ENCODE data around the gene WDR6.

The WDR6 gene

DNA sequence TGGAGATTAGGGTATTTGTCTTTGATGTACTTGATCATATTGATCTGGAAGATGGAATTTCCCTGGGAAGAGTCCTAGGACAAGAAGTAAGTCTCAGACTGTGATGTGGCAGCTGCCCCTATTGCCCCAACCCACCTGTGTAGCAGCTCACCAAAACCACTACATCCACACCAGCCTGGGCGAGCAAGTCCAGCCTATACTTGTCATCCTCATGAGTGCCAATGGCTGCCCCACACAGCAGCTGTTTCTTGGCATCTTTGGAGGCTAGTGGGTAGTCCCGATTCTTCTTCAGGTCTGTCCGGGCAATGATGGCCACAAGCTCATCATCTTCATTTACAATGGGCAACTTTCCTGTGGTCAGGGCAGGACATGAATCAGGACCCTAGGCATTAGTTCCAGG lies 19.3 kb downstream of the WDR6 start:
- TF ChIP-seq, protein P1, sequence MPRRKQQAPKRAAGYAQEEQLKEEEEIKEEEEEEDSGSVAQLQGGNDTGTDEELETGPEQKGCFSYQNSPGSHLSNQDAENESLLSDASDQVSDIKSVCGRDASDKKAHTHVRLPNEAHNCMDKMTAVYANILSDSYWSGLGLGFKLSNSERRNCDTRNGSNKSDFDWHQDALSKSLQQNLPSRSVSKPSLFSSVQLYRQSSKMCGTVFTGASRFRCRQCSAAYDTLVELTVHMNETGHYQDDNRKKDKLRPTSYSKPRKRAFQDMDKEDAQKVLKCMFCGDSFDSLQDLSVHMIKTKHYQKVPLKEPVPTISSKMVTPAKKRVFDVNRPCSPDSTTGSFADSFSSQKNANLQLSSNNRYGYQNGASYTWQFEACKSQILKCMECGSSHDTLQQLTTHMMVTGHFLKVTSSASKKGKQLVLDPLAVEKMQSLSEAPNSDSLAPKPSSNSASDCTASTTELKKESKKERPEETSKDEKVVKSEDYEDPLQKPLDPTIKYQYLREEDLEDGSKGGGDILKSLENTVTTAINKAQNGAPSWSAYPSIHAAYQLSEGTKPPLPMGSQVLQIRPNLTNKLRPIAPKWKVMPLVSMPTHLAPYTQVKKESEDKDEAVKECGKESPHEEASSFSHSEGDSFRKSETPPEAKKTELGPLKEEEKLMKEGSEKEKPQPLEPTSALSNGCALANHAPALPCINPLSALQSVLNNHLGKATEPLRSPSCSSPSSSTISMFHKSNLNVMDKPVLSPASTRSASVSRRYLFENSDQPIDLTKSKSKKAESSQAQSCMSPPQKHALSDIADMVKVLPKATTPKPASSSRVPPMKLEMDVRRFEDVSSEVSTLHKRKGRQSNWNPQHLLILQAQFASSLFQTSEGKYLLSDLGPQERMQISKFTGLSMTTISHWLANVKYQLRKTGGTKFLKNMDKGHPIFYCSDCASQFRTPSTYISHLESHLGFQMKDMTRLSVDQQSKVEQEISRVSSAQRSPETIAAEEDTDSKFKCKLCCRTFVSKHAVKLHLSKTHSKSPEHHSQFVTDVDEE (CRISPR knock-in tag; IDR thresholded peaks at IDR 0.05), result no peak
- TF ChIP-seq ZC3H10 (CRISPR knock-in tag; IDR thresholded peaks at IDR 0.05) (no peak), ARNTL (CRISPR knock-in tag; IDR thresholded peaks at IDR 0.05; ENCODE audit: borderline replicate concordance, low read depth) (no peak), TOX (CRISPR knock-in tag; IDR thresholded peaks at IDR 0.05; ENCODE audit: borderline replicate concordance) (no peak), OSR1 (CRISPR knock-in tag; IDR thresholded peaks at IDR 0.05) (no peak), ZNF565 (CRISPR knock-in tag; conservative IDR thresholded peaks at IDR 0.05; ENCODE audit: low read depth) (no peak), TCF4 (CRISPR knock-in tag; IDR thresholded peaks at IDR 0.05; ENCODE audit: borderline replicate concordance) (no peak), BACH2 (CRISPR knock-in tag; IDR thresholded peaks at IDR 0.05; ENCODE audit: borderline replicate concordance) (no peak), SNAI2 (CRISPR knock-in tag; IDR thresholded peaks at IDR 0.05) (no peak), ESRRG (CRISPR knock-in tag; IDR thresholded peaks at IDR 0.05) (no peak)
- TF ChIP-seq, protein P2, sequence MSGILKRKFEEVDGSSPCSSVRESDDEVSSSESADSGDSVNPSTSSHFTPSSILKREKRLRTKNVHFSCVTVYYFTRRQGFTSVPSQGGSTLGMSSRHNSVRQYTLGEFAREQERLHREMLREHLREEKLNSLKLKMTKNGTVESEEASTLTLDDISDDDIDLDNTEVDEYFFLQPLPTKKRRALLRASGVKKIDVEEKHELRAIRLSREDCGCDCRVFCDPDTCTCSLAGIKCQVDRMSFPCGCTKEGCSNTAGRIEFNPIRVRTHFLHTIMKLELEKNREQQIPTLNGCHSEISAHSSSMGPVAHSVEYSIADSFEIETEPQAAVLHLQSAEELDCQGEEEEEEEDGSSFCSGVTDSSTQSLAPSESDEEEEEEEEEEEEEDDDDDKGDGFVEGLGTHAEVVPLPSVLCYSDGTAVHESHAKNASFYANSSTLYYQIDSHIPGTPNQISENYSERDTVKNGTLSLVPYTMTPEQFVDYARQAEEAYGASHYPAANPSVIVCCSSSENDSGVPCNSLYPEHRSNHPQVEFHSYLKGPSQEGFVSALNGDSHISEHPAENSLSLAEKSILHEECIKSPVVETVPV (CRISPR knock-in tag; IDR thresholded peaks at IDR 0.05), result no peak
- ATAC-seq, result no peak

DNA sequence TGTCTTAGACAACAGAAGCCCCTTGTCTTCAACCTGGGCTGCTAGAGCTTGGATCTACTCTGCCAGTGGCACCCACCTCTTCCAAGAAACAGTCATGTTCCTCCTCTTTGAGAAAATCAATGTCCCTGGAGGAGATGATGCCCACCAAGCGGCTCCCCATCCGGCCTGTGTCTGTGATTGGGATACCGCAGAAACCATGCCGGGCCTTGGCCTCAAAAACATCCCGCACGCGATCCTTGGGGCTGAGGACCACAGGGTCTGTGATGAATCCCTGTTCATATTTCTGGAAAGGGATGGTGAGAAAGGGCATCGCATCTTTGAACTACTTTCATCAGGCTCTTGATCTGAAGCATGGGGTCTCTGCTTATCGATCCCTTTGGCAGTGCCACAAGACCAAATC lies 20.4 kb downstream of the WDR6 start:
- ATAC-seq, result no peak
- TF ChIP-seq, protein P3, sequence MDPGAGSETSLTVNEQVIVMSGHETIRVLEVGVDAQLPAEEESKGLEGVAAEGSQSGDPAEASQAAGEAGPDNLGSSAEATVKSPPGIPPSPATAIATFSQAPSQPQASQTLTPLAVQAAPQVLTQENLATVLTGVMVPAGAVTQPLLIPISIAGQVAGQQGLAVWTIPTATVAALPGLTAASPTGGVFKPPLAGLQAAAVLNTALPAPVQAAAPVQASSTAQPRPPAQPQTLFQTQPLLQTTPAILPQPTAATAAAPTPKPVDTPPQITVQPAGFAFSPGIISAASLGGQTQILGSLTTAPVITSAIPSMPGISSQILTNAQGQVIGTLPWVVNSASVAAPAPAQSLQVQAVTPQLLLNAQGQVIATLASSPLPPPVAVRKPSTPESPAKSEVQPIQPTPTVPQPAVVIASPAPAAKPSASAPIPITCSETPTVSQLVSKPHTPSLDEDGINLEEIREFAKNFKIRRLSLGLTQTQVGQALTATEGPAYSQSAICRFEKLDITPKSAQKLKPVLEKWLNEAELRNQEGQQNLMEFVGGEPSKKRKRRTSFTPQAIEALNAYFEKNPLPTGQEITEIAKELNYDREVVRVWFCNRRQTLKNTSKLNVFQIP (CRISPR knock-in tag; IDR thresholded peaks at IDR 0.05; ENCODE audit: borderline replicate concordance, low read depth), result no peak
- TF ChIP-seq, protein P2 (CRISPR knock-in tag; IDR thresholded peaks at IDR 0.05), result no peak
- TF ChIP-seq, protein P4, sequence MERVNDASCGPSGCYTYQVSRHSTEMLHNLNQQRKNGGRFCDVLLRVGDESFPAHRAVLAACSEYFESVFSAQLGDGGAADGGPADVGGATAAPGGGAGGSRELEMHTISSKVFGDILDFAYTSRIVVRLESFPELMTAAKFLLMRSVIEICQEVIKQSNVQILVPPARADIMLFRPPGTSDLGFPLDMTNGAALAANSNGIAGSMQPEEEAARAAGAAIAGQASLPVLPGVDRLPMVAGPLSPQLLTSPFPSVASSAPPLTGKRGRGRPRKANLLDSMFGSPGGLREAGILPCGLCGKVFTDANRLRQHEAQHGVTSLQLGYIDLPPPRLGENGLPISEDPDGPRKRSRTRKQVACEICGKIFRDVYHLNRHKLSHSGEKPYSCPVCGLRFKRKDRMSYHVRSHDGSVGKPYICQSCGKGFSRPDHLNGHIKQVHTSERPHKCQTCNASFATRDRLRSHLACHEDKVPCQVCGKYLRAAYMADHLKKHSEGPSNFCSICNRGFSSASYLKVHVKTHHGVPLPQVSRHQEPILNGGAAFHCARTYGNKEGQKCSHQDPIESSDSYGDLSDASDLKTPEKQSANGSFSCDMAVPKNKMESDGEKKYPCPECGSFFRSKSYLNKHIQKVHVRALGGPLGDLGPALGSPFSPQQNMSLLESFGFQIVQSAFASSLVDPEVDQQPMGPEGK (CRISPR knock-in tag; IDR thresholded peaks at IDR 0.05; ENCODE audit: borderline replicate concordance), result no peak
- no peak for TF ChIP-seq ZNF8 (CRISPR knock-in tag; IDR thresholded peaks at IDR 0.05)
- no peak for TF ChIP-seq SNAI2 (CRISPR knock-in tag; IDR thresholded peaks at IDR 0.05)
- no peak for TF ChIP-seq ZFP30 (CRISPR knock-in tag; IDR thresholded peaks at IDR 0.05)
- TF ChIP-seq ZC3H10 (CRISPR knock-in tag; IDR thresholded peaks at IDR 0.05), result no peak
- TF ChIP-seq OSR1 (CRISPR knock-in tag; IDR thresholded peaks at IDR 0.05), result no peak
- TF ChIP-seq ZNF70 (CRISPR knock-in tag; IDR thresholded peaks at IDR 0.05), result no peak
- TF ChIP-seq TOX (CRISPR knock-in tag; IDR thresholded peaks at IDR 0.05; ENCODE audit: borderline replicate concordance), result no peak
- TF ChIP-seq ESRRG (CRISPR knock-in tag; IDR thresholded peaks at IDR 0.05), result no peak
- TF ChIP-seq CSDC2 (CRISPR knock-in tag; IDR thresholded peaks at IDR 0.05), result no peak
- no peak for TF ChIP-seq BACH2 (CRISPR knock-in tag; IDR thresholded peaks at IDR 0.05; ENCODE audit: borderline replicate concordance)

DNA sequence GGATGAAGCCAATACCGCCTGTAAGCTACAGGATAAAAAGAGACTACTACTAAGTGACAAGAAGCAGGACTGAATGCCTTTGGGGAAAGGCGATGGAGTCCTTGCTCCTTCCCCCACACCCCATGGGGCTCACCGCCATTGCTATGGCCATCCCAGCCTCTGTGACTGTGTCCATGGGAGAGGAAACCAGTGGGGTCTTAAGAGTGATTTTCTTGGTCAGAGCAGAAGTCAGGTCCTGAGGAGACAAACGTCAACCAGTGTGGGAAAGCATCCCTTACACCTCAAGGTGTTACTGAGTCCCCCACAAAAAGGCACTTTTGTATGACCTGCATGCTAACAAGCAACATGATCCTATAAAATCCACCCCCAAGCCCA lies 21.1 kb downstream of the WDR6 start:
- ATAC-seq, result 0 out of 3 replicates have a peak, but pooled peaks have one; percentile 0
- no peak for TF ChIP-seq OSR1 (CRISPR knock-in tag; IDR thresholded peaks at IDR 0.05)
- TF ChIP-seq, protein P3 (CRISPR knock-in tag; IDR thresholded peaks at IDR 0.05; ENCODE audit: borderline replicate concordance, low read depth), result no peak
- TF ChIP-seq BACH2 (CRISPR knock-in tag; IDR thresholded peaks at IDR 0.05; ENCODE audit: borderline replicate concordance), result no peak
- no peak for TF ChIP-seq RARB (CRISPR knock-in tag; IDR thresholded peaks at IDR 0.05)
- no peak for TF ChIP-seq SNAI2 (CRISPR knock-in tag; IDR thresholded peaks at IDR 0.05)
- TF ChIP-seq CSDC2 (CRISPR knock-in tag; IDR thresholded peaks at IDR 0.05), result no peak
- TF ChIP-seq, protein P5, sequence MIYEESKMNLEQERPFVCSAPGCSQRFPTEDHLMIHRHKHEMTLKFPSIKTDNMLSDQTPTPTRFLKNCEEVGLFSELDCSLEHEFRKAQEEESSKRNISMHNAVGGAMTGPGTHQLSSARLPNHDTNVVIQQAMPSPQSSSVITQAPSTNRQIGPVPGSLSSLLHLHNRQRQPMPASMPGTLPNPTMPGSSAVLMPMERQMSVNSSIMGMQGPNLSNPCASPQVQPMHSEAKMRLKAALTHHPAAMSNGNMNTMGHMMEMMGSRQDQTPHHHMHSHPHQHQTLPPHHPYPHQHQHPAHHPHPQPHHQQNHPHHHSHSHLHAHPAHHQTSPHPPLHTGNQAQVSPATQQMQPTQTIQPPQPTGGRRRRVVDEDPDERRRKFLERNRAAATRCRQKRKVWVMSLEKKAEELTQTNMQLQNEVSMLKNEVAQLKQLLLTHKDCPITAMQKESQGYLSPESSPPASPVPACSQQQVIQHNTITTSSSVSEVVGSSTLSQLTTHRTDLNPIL (CRISPR knock-in tag; IDR thresholded peaks at IDR 0.05; ENCODE audit: low read depth), result no peak
- TF ChIP-seq TOX (CRISPR knock-in tag; IDR thresholded peaks at IDR 0.05; ENCODE audit: borderline replicate concordance), result no peak
- TF ChIP-seq ARNTL (CRISPR knock-in tag; IDR thresholded peaks at IDR 0.05; ENCODE audit: borderline replicate concordance, low read depth), result no peak
- TF ChIP-seq, protein P1 (CRISPR knock-in tag; IDR thresholded peaks at IDR 0.05), result no peak

Measured in SK-N-SH treated with all-trans-retinoic acid at 6 μM for 48 hours (cell line).